ENCODE measurements around the gene RASGRF2.

RASGRF2 gene

DNA sequence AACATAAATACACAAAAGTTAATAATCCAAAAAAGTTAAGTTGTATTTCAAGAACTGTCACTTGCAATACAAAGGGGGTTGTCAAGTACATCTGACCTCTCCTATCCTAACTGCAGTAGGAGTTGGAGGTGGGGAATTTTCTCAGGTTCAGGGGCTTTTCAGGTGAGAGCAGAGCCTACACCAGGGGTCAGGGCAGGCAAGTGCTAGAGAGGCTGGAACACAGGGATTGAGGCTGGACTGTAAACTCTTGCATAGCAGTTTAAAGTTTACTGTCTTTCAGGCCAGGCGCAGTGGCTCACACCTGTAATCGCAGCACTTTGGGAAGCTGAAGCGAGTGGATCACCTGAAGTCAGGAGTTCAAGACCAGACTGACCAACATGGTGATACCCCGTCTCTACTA, 25.4 kb upstream of the RASGRF2 start:
- Histone ChIP-seq H3K9me3 (ENCODE audit: control insufficient read depth, low read length) (no peaks in the 10 kb centered on the region), H3K4me2 (ENCODE audit: low read length) (no peak overlapping the region), H3K4me3 (ENCODE audit: low read depth, low read length) (no peak overlapping the region), H3K79me2 (no peaks in the 10 kb centered on the region), H3K27me3 (ENCODE audit: control insufficient read depth, insufficient read depth, low read length) (no peaks in the 10 kb centered on the region), H3K4me1 (no peaks in the 10 kb centered on the region), H3K27ac (no peak overlapping the region), H3K9ac (no peak overlapping the region), H2AFZ (no peak overlapping the region), H3K36me3 (ENCODE audit: control insufficient read depth, insufficient read depth, low read length) (no peaks in the 10 kb centered on the region)
- TF ChIP-seq, protein P1, sequence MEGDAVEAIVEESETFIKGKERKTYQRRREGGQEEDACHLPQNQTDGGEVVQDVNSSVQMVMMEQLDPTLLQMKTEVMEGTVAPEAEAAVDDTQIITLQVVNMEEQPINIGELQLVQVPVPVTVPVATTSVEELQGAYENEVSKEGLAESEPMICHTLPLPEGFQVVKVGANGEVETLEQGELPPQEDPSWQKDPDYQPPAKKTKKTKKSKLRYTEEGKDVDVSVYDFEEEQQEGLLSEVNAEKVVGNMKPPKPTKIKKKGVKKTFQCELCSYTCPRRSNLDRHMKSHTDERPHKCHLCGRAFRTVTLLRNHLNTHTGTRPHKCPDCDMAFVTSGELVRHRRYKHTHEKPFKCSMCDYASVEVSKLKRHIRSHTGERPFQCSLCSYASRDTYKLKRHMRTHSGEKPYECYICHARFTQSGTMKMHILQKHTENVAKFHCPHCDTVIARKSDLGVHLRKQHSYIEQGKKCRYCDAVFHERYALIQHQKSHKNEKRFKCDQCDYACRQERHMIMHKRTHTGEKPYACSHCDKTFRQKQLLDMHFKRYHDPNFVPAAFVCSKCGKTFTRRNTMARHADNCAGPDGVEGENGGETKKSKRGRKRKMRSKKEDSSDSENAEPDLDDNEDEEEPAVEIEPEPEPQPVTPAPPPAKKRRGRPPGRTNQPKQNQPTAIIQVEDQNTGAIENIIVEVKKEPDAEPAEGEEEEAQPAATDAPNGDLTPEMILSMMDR (IDR thresholded peaks at IDR 0.05) = no peak

DNA sequence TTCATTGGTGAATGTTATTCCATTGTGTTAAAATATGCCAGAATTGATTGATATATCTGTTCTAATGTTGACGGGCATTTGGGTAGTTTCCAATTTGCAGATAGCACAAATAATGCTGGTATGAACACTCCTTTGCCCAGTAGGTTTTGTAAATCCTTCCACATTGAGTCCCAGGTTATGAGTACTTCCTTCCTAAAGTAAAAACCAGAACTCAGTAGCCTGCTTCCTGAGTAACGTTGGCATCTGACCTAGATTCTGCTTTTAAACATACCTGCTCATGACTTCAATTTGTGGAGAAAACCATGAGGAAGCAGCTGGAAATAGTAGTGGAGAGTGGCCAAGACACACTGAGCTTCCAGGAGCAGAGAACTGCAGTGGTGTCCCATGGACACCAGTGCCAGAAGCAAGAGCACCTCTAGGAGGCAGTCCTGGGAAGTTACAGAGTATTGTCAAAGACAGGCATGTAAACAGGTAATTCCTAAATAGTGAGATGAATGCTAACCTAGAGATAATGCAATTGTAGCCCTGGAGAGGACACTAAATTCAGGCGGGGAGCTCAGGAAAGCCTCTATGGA, 24.3 kb upstream of the RASGRF2 start:
- Histone ChIP-seq H3K27ac (no peak overlapping the region), H3K4me1 (no peaks in the 10 kb centered on the region), H3K9me3 (ENCODE audit: control insufficient read depth, low read length) (no peaks in the 10 kb centered on the region), H3K4me3 (ENCODE audit: low read depth, low read length) (no peak overlapping the region), H2AFZ (no peak overlapping the region), H3K9ac (no peak overlapping the region), H3K36me3 (ENCODE audit: control insufficient read depth, insufficient read depth, low read length) (no peaks in the 10 kb centered on the region), H3K27me3 (ENCODE audit: control insufficient read depth, insufficient read depth, low read length) (no peaks in the 10 kb centered on the region), H3K79me2 (no peaks in the 10 kb centered on the region), H3K4me2 (ENCODE audit: low read length) (no peak overlapping the region)
- TF ChIP-seq, protein P1 (IDR thresholded peaks at IDR 0.05) = no peak

DNA sequence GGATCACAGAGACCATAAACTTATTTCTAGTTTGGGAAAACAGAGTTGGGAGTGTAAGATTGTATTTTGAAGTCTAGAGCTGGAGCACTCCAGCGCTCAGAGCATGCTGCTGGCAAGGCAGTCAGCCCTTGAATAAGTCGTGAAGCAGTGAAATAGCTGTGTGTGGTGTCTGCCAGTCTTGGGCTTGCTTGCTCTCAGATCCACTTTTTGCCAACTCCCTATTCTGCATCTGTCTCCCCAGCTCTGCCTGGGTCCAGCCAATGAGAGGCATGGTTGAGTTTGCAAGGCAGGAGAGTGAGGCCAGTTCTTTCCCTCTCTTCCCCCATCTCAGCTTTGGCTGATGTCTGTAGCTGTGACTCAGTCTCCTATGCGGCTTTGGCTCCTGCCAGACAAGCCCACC, 23.3 kb upstream of the RASGRF2 start:
- no peaks in the 10 kb centered on the region for H3K79me2 ChIP-seq
- no peak overlapping the region for H3K4me2 ChIP-seq (ENCODE audit: low read length)
- no peaks in the 10 kb centered on the region for H3K9me3 ChIP-seq (ENCODE audit: control insufficient read depth, low read length)
- no peaks in the 10 kb centered on the region for H3K36me3 ChIP-seq (ENCODE audit: control insufficient read depth, insufficient read depth, low read length)
- H3K4me3 ChIP-seq (ENCODE audit: low read depth, low read length) = no peak overlapping the region
- no peaks in the 10 kb centered on the region for H3K4me1 ChIP-seq
- no peaks in the 10 kb centered on the region for H3K27me3 ChIP-seq (ENCODE audit: control insufficient read depth, insufficient read depth, low read length)
- no peak overlapping the region for H2AFZ ChIP-seq
- H3K27ac ChIP-seq = no peak overlapping the region
- TF ChIP-seq, protein P1 (IDR thresholded peaks at IDR 0.05) = no peak
- H3K9ac ChIP-seq = no peak overlapping the region

DNA sequence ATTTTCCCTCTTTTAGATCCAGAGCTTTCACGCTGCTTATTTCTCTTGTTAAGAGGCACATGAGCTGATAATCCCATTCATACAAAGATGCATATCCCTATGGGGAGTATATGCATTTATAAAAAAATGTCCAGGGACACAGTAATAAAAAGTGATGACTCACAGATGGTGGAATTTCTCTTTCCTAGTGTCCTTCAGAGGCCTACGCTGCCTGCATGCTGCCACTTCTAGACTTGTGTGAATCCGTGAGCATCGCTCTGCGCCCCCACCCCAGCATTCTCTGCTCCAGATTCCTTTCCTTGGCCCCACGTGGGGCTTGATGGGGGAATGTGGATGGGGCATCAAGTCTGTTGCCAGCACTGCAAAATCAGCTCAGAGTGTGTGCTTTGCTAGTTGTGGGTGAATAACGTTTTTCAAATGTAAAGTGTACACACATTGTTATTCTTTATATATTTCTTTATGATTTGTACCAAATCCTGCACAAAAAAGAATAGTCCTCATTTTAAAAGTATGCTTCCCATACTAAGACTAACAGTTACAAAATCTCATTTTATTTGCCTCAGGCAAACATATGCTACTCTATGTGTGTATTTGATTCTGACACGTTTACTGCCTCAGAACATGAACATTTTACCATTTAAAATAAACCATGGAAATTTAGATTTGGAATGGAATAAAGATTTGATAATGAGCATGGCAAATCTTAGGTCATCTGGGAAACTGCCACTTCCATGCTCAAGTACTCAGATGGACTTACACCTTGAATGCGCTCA, 22.4 kb upstream of the RASGRF2 start:
- Histone ChIP-seq H3K27me3 (ENCODE audit: control insufficient read depth, insufficient read depth, low read length) (no peaks in the 10 kb centered on the region), H3K4me2 (ENCODE audit: low read length) (no peak overlapping the region), H3K4me3 (ENCODE audit: low read depth, low read length) (no peak overlapping the region), H3K9me3 (ENCODE audit: control insufficient read depth, low read length) (no peaks in the 10 kb centered on the region), H3K36me3 (ENCODE audit: control insufficient read depth, insufficient read depth, low read length) (no peaks in the 10 kb centered on the region), H3K79me2 (no peaks in the 10 kb centered on the region), H2AFZ (no peak overlapping the region), H3K27ac (no peak overlapping the region), H3K4me1 (no peaks in the 10 kb centered on the region), H3K9ac (no peak overlapping the region)
- TF ChIP-seq, protein P1 (IDR thresholded peaks at IDR 0.05) = no peak

DNA sequence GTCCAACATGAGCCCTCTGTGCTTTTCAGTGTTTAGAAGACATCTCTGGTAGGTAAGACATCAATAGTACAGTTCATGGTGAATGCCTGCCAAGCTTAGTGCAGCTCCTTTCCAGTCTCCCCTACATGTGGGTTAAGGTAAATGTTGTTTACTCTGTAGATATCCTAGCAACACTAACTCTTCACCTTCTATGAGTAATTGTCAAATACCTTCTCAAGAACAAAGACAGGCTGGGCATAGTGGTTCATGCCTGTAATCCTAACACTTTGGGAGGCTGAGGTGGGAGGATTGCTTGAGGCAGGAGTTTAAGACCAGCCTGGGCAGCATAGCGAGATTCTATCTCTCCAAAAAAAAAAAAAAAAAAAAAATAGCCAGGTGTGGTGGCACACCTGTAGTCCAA, 18.7 kb upstream of the RASGRF2 start:
- no peak overlapping the region for H2AFZ ChIP-seq
- no peaks in the 10 kb centered on the region for H3K36me3 ChIP-seq (ENCODE audit: control insufficient read depth, insufficient read depth, low read length)
- no peak overlapping the region for H3K9ac ChIP-seq
- no peaks in the 10 kb centered on the region for H3K27me3 ChIP-seq (ENCODE audit: control insufficient read depth, insufficient read depth, low read length)
- H3K4me3 ChIP-seq (ENCODE audit: low read depth, low read length) = no peak overlapping the region
- no peaks in the 10 kb centered on the region for H3K4me1 ChIP-seq
- TF ChIP-seq, protein P1 (IDR thresholded peaks at IDR 0.05) = no peak
- no peak overlapping the region for H3K27ac ChIP-seq
- H3K9me3 ChIP-seq (ENCODE audit: control insufficient read depth, low read length) = no peaks in the 10 kb centered on the region
- no peaks in the 10 kb centered on the region for H3K79me2 ChIP-seq
- H3K4me2 ChIP-seq (ENCODE audit: low read length) = no peak overlapping the region

All from parathyroid adenoma (tissue), 2 donors.